Upper lobe of left lung (tissue), 4 donors: Measurements from ENCODE around the gene SZT2.

ENCODE experiments used
- EP300 ChIP-seq, 4 donors: sonication (generic); formaldehyde crosslinking; IDR thresholded peaks; one replicate each; pipeline ENCODE4 v1.5.1; 2017; ENCODE audit warnings: antibody characterized with exemption in 4 of 4, control low read depth in 2 of 4
- POLR2A ChIP-seq, 4 donors: fragments of 450-650 bp; IDR thresholded peaks; one replicate each; pipeline ENCODE4 v1.5.1; 2016 to 2017; ENCODE audit warnings: antibody characterized with exemption in 4 of 4, mild to moderate bottlenecking in 2 of 4
- POLR2AphosphoS5 ChIP-seq, 2 donors: sonication (generic); formaldehyde crosslinking; IDR thresholded peaks; one replicate each; pipeline ENCODE4 v1.5.1; 2017; ENCODE audit warnings: antibody characterized with exemption in 2 of 2
- TF ChIP-seq, protein P1 (sequence below), 6 experiments: fragments of 450-650 bp in 4 of 6; fragments of 200-600 bp in 2 of 6; sonication (generic) in 2 of 6; IDR thresholded peaks; one replicate each; pipeline ENCODE4 v1.5.1; 2016 to 2019; ENCODE audit warnings: antibody characterized with exemption in 6 of 6

DNA sequence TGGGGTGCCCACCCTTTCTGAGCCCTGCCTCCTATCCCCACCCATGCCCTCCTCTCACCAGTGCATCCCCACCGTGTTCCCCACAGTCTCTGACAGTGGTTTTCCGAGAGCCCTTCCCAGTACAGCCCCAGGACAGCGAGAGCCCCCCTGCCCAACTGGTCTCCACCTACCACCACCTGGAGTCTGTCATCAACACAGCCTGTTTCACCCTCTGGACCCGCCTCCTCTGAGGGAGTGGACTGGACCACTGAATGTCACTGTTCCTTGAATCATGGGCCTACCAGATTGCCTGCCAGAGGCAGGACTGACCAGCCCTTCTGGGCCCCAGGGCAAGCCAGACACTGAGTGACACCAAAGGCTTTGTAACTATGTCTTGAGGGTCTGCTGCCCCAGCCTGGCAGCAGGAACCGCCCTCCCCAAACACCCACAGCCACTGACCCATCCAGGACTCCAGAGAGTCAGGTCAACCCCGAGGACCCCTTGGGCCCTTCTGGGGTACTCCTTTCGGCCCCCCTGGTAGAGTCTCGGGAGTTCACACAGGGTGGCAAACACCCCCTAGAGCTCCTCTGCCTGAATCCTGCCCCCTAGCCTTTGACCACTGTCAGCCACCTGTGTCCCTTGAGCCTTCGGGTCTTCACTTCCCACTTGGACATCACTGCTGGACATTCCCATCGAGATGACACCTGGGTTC is 60.7 kb downstream of the SZT2 start:
- TF ChIP-seq, protein P1, sequence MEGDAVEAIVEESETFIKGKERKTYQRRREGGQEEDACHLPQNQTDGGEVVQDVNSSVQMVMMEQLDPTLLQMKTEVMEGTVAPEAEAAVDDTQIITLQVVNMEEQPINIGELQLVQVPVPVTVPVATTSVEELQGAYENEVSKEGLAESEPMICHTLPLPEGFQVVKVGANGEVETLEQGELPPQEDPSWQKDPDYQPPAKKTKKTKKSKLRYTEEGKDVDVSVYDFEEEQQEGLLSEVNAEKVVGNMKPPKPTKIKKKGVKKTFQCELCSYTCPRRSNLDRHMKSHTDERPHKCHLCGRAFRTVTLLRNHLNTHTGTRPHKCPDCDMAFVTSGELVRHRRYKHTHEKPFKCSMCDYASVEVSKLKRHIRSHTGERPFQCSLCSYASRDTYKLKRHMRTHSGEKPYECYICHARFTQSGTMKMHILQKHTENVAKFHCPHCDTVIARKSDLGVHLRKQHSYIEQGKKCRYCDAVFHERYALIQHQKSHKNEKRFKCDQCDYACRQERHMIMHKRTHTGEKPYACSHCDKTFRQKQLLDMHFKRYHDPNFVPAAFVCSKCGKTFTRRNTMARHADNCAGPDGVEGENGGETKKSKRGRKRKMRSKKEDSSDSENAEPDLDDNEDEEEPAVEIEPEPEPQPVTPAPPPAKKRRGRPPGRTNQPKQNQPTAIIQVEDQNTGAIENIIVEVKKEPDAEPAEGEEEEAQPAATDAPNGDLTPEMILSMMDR (IDR thresholded peaks at IDR 0.05) = no peak
- TF ChIP-seq POLR2A (IDR thresholded peaks at IDR 0.05) (no peak), EP300 (IDR thresholded peaks at IDR 0.05) (no peak), POLR2AphosphoS5 (IDR thresholded peaks at IDR 0.05) (no peak)
